HCT116 (cell line): ENCODE results near the gene PDCD1LG2.

ENCODE experiments used
- ATF3 ChIP-seq: IDR thresholded peaks from 2 replicates; pipeline ENCODE4 v1.6.1; 2012
- CTCF ChIP-seq, 3 experiments: fragments of 200-600 bp in 1 of 3; sonication (generic) in 1 of 3; IDR thresholded peaks in 2 of 3; conservative IDR thresholded peaks in 1 of 3; 2 replicates each; pipeline ENCODE4 v1.5.1; 2012 to 2017; ENCODE audit warnings: low read depth in 2 of 3, low read length in 2 of 3, antibody characterized with exemption in 1 of 3, borderline replicate concordance in 1 of 3, control low read depth in 1 of 3, mild to moderate bottlenecking in 1 of 3, mixed read lengths in 1 of 3, mixed run types in 1 of 3, moderate library complexity in 1 of 3; ENCODE audit not compliant: insufficient read depth in 1 of 3
- EZH2 ChIP-seq: fragments of 200-600 bp; sonication (generic); IDR thresholded peaks from 2 replicates; pipeline ENCODE4 v1.6.1; 2017; ENCODE audit warnings: antibody characterized with exemption, mixed run types
- MAX ChIP-seq: IDR thresholded peaks from 2 replicates; pipeline ENCODE4 v1.6.1; 2012
- POLR2A ChIP-seq: IDR thresholded peaks from 2 replicates; pipeline ENCODE4 v1.7.0; 2011; ENCODE audit warnings: borderline replicate concordance; ENCODE audit not compliant: insufficient read depth, insufficient read length; ENCODE audit errors: extremely low read depth
- POLR2AphosphoS5 ChIP-seq: IDR thresholded peaks from 2 replicates; pipeline ENCODE4 v1.6.1; 2011; ENCODE audit warnings: mild to moderate bottlenecking, low read depth, low read length, moderate library complexity
- RAD21 ChIP-seq: IDR thresholded peaks from 2 replicates; pipeline ENCODE4 v1.6.1; 2012; ENCODE audit warnings: low read depth, mild to moderate bottlenecking
- REST ChIP-seq: IDR thresholded peaks from 2 replicates; pipeline ENCODE4 v1.6.1; 2012; ENCODE audit warnings: low read depth
- SRF ChIP-seq: IDR thresholded peaks from 2 replicates; pipeline ENCODE4 v1.6.1; 2012; ENCODE audit warnings: low read depth
- TCF7L2 ChIP-seq: IDR thresholded peaks from 2 replicates; pipeline ENCODE4 v1.7.0; 2011; ENCODE audit warnings: borderline replicate concordance, inconsistent platforms; ENCODE audit not compliant: insufficient read depth, insufficient read length; ENCODE audit errors: extremely low read depth
- YY1 ChIP-seq: IDR thresholded peaks from 2 replicates; pipeline ENCODE4 v1.6.1; 2011; ENCODE audit warnings: low read length, low read depth, moderate library complexity, mild to moderate bottlenecking; ENCODE audit not compliant: insufficient replicate concordance; ENCODE audit errors: extremely low read depth
- ZBTB33 ChIP-seq: IDR thresholded peaks from 2 replicates; pipeline ENCODE4 v1.6.1; 2011; ENCODE audit warnings: mild to moderate bottlenecking, low read length, moderate library complexity; ENCODE audit not compliant: insufficient replicate concordance; ENCODE audit errors: extremely low read depth
- ZFX ChIP-seq: fragments of 450-650 bp; IDR thresholded peaks from 2 replicates; pipeline ENCODE4 v1.6.1; 2017
- ZNF274 ChIP-seq: fragments of 200-500 bp; sonication (Bioruptor generic); IDR thresholded peaks from 2 replicates; pipeline ENCODE4 v1.6.1; 2014; ENCODE audit warnings: mild to moderate bottlenecking, low read depth, low read length, inconsistent platforms

GRCh38 chr9:5478206-5478605 lies 32.1 kb upstream of the PDCD1LG2 start:
- TF ChIP-seq YY1: no peak
- TF ChIP-seq MAX: no peak
- no peak for TF ChIP-seq RAD21
- TF ChIP-seq CTCF (IDR thresholded peaks at IDR 0.05 in 2 of 3, conservative IDR thresholded peaks at IDR 0.05 in 1 of 3; ENCODE audit: borderline replicate concordance in 1 of 3, insufficient read depth in 1 of 3, low read depth in 2 of 3, low read length in 2 of 3): no peak
- TF ChIP-seq REST: no peak
- TF ChIP-seq ZFX: no peak
- TF ChIP-seq EZH2: no peak
- no peak for TF ChIP-seq SRF
- TF ChIP-seq POLR2AphosphoS5: no peak
- TF ChIP-seq ATF3: no peak
- no peak for TF ChIP-seq TCF7L2
- no peak for TF ChIP-seq ZNF274
- TF ChIP-seq POLR2A: no peak
- TF ChIP-seq ZBTB33: no peak
